Transverse colon (tissue), 4 donors: ENCODE measurements around the gene PIGV. TPM values are rescaled to one million over a fixed set of nuclear protein-coding genes. Genes with fewer than 3 reads are reported as not detected.

ENCODE experiments used
- DNase-seq: peaks from one replicate; pipeline ENCODE4 v3.0.0-alpha.2; 2019
- H3K27ac ChIP-seq, 4 donors: fragments of 200-600 bp; sonication (generic); 2 replicates each; pipeline ENCODE4 v1.5.1; 2016 to 2018; ENCODE audit warnings: inconsistent platforms in 4 of 4
- H3K27me3 ChIP-seq: fragments of 200-600 bp; sonication (generic); 2 replicates; pipeline ENCODE4 v1.5.1; 2017; ENCODE audit warnings: inconsistent platforms
- H3K36me3 ChIP-seq, 4 donors: fragments of 200-600 bp; sonication (generic); 2 replicates each; pipeline ENCODE4 v1.5.1; 2017 to 2019; ENCODE audit warnings: inconsistent platforms in 4 of 4
- H3K4me1 ChIP-seq, 4 donors: fragments of 200-600 bp; sonication (generic); 2 replicates each; pipeline ENCODE4 v1.5.1; 2017 to 2020; ENCODE audit warnings: inconsistent platforms in 4 of 4
- H3K4me3 ChIP-seq, 4 donors: fragments of 200-600 bp; sonication (generic); 1 replicate in 1 of 4; 2 replicates in 3 of 4; pipeline versions ENCODE4 v1.5.1 to v1.6.1; 2017 to 2019; ENCODE audit warnings: inconsistent platforms in 4 of 4
- H3K9me3 ChIP-seq, 2 donors: fragments of 200-600 bp; sonication (generic); 2 replicates each; pipeline ENCODE4 v1.5.1; 2017 to 2019; ENCODE audit warnings: inconsistent platforms in 2 of 2
- CTCF ChIP-seq, 5 experiments: fragments of 200-600 bp in 3 of 5; fragments of 450-650 bp in 2 of 5; sonication (generic) in 3 of 5; IDR thresholded peaks; 1 replicate in 2 of 5; 2 replicates in 3 of 5; pipeline ENCODE4 v1.5.1; 2016 to 2017; ENCODE audit warnings: antibody characterized with exemption in 5 of 5, inconsistent platforms in 3 of 5, mild to moderate bottlenecking in 2 of 5, moderate library complexity in 1 of 5
- EP300 ChIP-seq: sonication (generic); formaldehyde crosslinking; IDR thresholded peaks from one replicate; pipeline ENCODE4 v1.6.1; 2017; ENCODE audit warnings: antibody characterized with exemption, low read depth
- POLR2A ChIP-seq: fragments of 450-650 bp; IDR thresholded peaks from one replicate; pipeline ENCODE4 v1.6.1; 2016; ENCODE audit warnings: antibody characterized with exemption, mild to moderate bottlenecking, moderate library complexity
- POLR2AphosphoS5 ChIP-seq, 3 donors: sonication (generic); formaldehyde crosslinking; IDR thresholded peaks; one replicate each; pipeline ENCODE4 v1.6.1; 2016; ENCODE audit warnings: antibody characterized with exemption in 3 of 3
- WGBS, 2 donors: methylation state at CpG; one replicate each; pipeline ENCODE4 v1.1.5; 2018; ENCODE audit warnings: low coverage in 1 of 2; 5-methylcytosine and 5-hydroxymethylcytosine counted together
- in situ Hi-C, 4 donors: fragments of 200-750 bp; cut with MboI; loops; one replicate each; pipeline versions ENCODE4 v1.15.0 to v1.15.1; 2017; ENCODE audit warnings: low sequenced_read_pairs in 3 of 4, low pct_ligation_motif_present in 1 of 4, low pct_unique_long_range_greater_than_20kb in 1 of 4
- intact Hi-C: fragments of 100-400 bp; cut with DNase I; formaldehyde crosslinking; loops from one replicate; pipeline ENCODE4 v1.15.1; 2023; ENCODE audit warnings: low total_unique reads
- total RNA-seq, 4 donors: library from RNA; depleted of rRNA; stranded (reverse); fragments of >200 nt; gene quantifications; one replicate each; pipeline ENCODE4 v1.1.0, GENCODE V29; 2016

PIGV gene
- total RNA-seq, 4 donors from 2014 or later, result 16.1 to 32.2 (median 24.2) TPM

- Histone ChIP-seq H3K27ac (peak within 1 kb of the TSS; percentile 82 to 89 (median 84)), H3K4me3 (peak within 1 kb of the TSS; percentile 74 to 96 (median 82)), H3K36me3 (no peaks in the 10 kb centered on the region), H3K27me3 (no peaks in the 10 kb centered on the region), H3K4me1 (peaks cover 27 to 54% (median 34%) of the 10 kb centered on the region in 4 donors), H3K9me3 (no peaks in the 10 kb centered on the region)
- in situ Hi-C loops (no loop called here), intact Hi-C loops (no loop called here)
- peak; percentile 76 for DNase-seq
- peak in 1 of 3 donors; percentile 2 for TF ChIP-seq POLR2AphosphoS5 (IDR thresholded peaks at IDR 0.05)
- no peak for TF ChIP-seq EP300
- peak; percentile 33 for TF ChIP-seq POLR2A
- TF ChIP-seq CTCF (IDR thresholded peaks at IDR 0.05), result peak; percentile 37 to 65 (median 51)
- 1% methylated on average over 45 of the region's 107 CpGs; no CpG with 5 or more reads in 1 of the 2 donors for WGBS, 2 donors
These were observed 38.7 kb downstream of the PIGV start, which contains the start of gene ZDHHC18 for GRCh38 chr1:26826261-26827105. Gene ZDHHC18, plus strand, starts transcription at chr1:26826688. Its CDS starts 117 bp downstream, at chr1:26826805.

- 1% methylated on average over 16 of the region's 17 CpGs; no CpG with 5 or more reads in 1 of the 2 donors for WGBS, 2 donors
- intact Hi-C loops, result no loop called here
- Histone ChIP-seq H3K4me1 (peaks cover 27 to 51% (median 34%) of the 10 kb centered on the region in 4 donors), H3K27ac (peak overlapping the region; percentile 82 to 86 (median 84)), H3K9me3 (no peaks in the 10 kb centered on the region), H3K27me3 (no peaks in the 10 kb centered on the region), H3K36me3 (no peaks in the 10 kb centered on the region), H3K4me3 (peak overlapping the region; percentile 74 to 96 (median 82))
- DNase-seq, result no peak
- in situ Hi-C loops, result no loop called here
- TF ChIP-seq CTCF (IDR thresholded peaks at IDR 0.05) (no peak), EP300 (no peak), POLR2A (no peak), POLR2AphosphoS5 (IDR thresholded peaks at IDR 0.05) (no peak)
These were observed 39.4 kb downstream of the PIGV start for GRCh38 chr1:26827106-26827604.

- intact Hi-C loops (no loop called here), in situ Hi-C loops (no loop called here)
- Histone ChIP-seq H3K27ac (peak overlapping the region; percentile 82 to 86 (median 84)), H3K9me3 (no peaks in the 10 kb centered on the region), H3K4me1 (peaks cover 27 to 51% (median 34%) of the 10 kb centered on the region in 4 donors), H3K36me3 (peaks cover 0 to 5% (median 1%) of the 10 kb centered on the region in 4 donors), H3K27me3 (no peaks in the 10 kb centered on the region), H3K4me3 (peak overlapping the region in 3 of 4 donors; percentile 74 to 88 (median 75))
- TF ChIP-seq POLR2AphosphoS5 (IDR thresholded peaks at IDR 0.05) (no peak), EP300 (no peak), CTCF (IDR thresholded peaks at IDR 0.05) (no peak), POLR2A (no peak)
- DNase-seq, result no peak
- WGBS, 2 donors, result 36 to 43% methylated on average over 6 to 11 of the region's 11 CpGs
These were observed 39.9 kb downstream of the PIGV start for GRCh38 chr1:26827663-26828062.

GRCh38 chr1:26828411-26828991, 40.8 kb downstream of the PIGV start:
- DNase-seq, result peak; percentile 50
- 55 to 86% methylated on average over 1 to 4 of the region's 4 CpGs for WGBS, 2 donors
- peaks cover 27 to 57% (median 34%) of the 10 kb centered on the region in 4 donors for H3K4me1 ChIP-seq
- no peak for TF ChIP-seq EP300
- TF ChIP-seq POLR2A, result no peak
- TF ChIP-seq POLR2AphosphoS5 (IDR thresholded peaks at IDR 0.05), result no peak
- no peak for TF ChIP-seq CTCF (IDR thresholded peaks at IDR 0.05)
- in situ Hi-C loops (no loop called here), intact Hi-C loops (no loop called here)
- H3K4me3 ChIP-seq, result peak overlapping the region in 1 of 4 donors; percentile 88
- H3K36me3 ChIP-seq, result peaks cover 0 to 13% (median 6%) of the 10 kb centered on the region in 4 donors
- H3K9me3 ChIP-seq, result no peaks in the 10 kb centered on the region
- H3K27me3 ChIP-seq, result no peaks in the 10 kb centered on the region
- peak overlapping the region; percentile 12 to 86 (median 84) for H3K27ac ChIP-seq
